Measurements from ENCODE around the gene ATF6.
"Not testable (repeated sequence)": the region's sequence is repeated elsewhere in the genome, so short reads cannot be mapped to it uniquely, and the experiment has no call there.

Gene ATF6

GRCh38 chr1:161747801-161748200, 18.3 kb upstream of the ATF6 start:
- no peak for TF ChIP-seq CTCF (conservative IDR thresholded peaks at IDR 0.05; ENCODE audit: control insufficient read depth, insufficient read depth, low read depth, low read length)
- H3K4me3 ChIP-seq (ENCODE audit: control insufficient read depth, low read depth, low read length), result no peak overlapping the region
- DNase-seq (ENCODE audit: low read depth), result no peak

GRCh38 chr1:161749509-161750407, 16.4 kb upstream of the ATF6 start, which contains the start of gene DUSP12:
TSS of gene DUSP12 (plus strand) at chr1:161749786. CDS start at chr1:161749802, 16 bp downstream.
- DNase-seq (ENCODE audit: low read depth), result peak; percentile 96
- peak; percentile 2 for TF ChIP-seq CTCF (conservative IDR thresholded peaks at IDR 0.05; ENCODE audit: control insufficient read depth, insufficient read depth, low read depth, low read length)
- H3K4me3 ChIP-seq (ENCODE audit: control insufficient read depth, low read depth, low read length), result peak within 1 kb of the TSS; percentile 92

- H3K4me3 ChIP-seq (ENCODE audit: control insufficient read depth, low read depth, low read length), result no peak overlapping the region
- peak; percentile 54 for TF ChIP-seq CTCF (conservative IDR thresholded peaks at IDR 0.05; ENCODE audit: control insufficient read depth, insufficient read depth, low read depth, low read length)
- peak; percentile 10 for DNase-seq (ENCODE audit: low read depth)
These were observed 2.5 kb upstream of the ATF6 start for GRCh38 chr1:161763522-161764098.

- H3K4me3 ChIP-seq (ENCODE audit: control insufficient read depth, low read depth, low read length), result no peak overlapping the region
- DNase-seq (ENCODE audit: low read depth), result no peak
- no peak for TF ChIP-seq CTCF (conservative IDR thresholded peaks at IDR 0.05; ENCODE audit: control insufficient read depth, insufficient read depth, low read depth, low read length)
These were observed 2.3 kb downstream of the ATF6 start for GRCh38 chr1:161768461-161768860.

- no peak for DNase-seq (ENCODE audit: low read depth)
- no peak for TF ChIP-seq CTCF (conservative IDR thresholded peaks at IDR 0.05; ENCODE audit: control insufficient read depth, insufficient read depth, low read depth, low read length)
These were observed 3.0 kb downstream of the ATF6 start for GRCh38 chr1:161768986-161769672.

GRCh38 chr1:161769673-161770045, 3.5 kb downstream of the ATF6 start:
- not testable (repeated sequence) for DNase-seq (ENCODE audit: low read depth); H3K4me3 ChIP-seq (ENCODE audit: control insufficient read depth, low read depth, low read length)

More at GRCh38 chr1:161768986-161769672, 3.0 kb downstream of the ATF6 start:
- no peak overlapping the region for H3K4me3 ChIP-seq (ENCODE audit: control insufficient read depth, low read depth, low read length)

GRCh38 chr1:161770250-161770649, 4.1 kb downstream of the ATF6 start:
- no peak for DNase-seq (ENCODE audit: low read depth)
- no peak for TF ChIP-seq CTCF (conservative IDR thresholded peaks at IDR 0.05; ENCODE audit: control insufficient read depth, insufficient read depth, low read depth, low read length)
- no peak overlapping the region for H3K4me3 ChIP-seq (ENCODE audit: control insufficient read depth, low read depth, low read length)
